Naive thymus-derived CD4-positive, alpha-beta T cell (primary cell): ENCODE measurements around the gene NMS. TPM values are rescaled to one million over a fixed set of nuclear protein-coding genes. Genes with fewer than 3 reads are reported as not detected.

ENCODE experiments used
- ATAC-seq: fragments of 150-1000 bp; cut with Tn5 transposase; 2 replicates; pipeline ENCODE4 v1.10.0; 2021; ENCODE audit warnings: mild to moderate bottlenecking, moderate library complexity
- CTCF ChIA-PET: fragments of 350-600 bp; sonication (Branson Sonifier 250); formaldehyde crosslinking; loops from one replicate; lab custom pipeline; 2021; ENCODE audit warnings: antibody characterized with exemption; lab: Charles Lee
- POLR2A ChIA-PET: fragments of 350-600 bp; sonication (Branson Sonifier 250); formaldehyde crosslinking; loops from one replicate; lab custom pipeline; 2021; ENCODE audit warnings: antibody characterized with exemption, inconsistent platforms; lab: Charles Lee
- DNase-seq, 9 donors: peaks; one replicate each; pipeline versions ENCODE4 v3.0.0 to v3.0.0-alpha.2; 2020 to 2022; ENCODE audit warnings: mixed read lengths in 1 of 9
- H3K27ac ChIP-seq: one replicate; pipeline ENCODE4 v1.7.0; 2013; ENCODE audit warnings: mild to moderate bottlenecking, low read depth, low read length, moderate library complexity
- H3K27me3 ChIP-seq, 2 donors: one replicate each; pipeline ENCODE4 v1.7.0; 2013; ENCODE audit warnings: low read length in 2 of 2, mild to moderate bottlenecking in 2 of 2, moderate library complexity in 2 of 2; ENCODE audit not compliant: control insufficient read depth in 2 of 2, insufficient read depth in 2 of 2
- H3K36me3 ChIP-seq, 3 experiments: 1 replicate in 2 of 3; 2 replicates in 1 of 3; pipeline ENCODE4 v1.7.0; 2013; ENCODE audit warnings: low read length in 3 of 3, mild to moderate bottlenecking in 3 of 3, moderate library complexity in 1 of 3; ENCODE audit not compliant: insufficient read depth in 3 of 3, control insufficient read depth in 2 of 3
- H3K4me1 ChIP-seq, 2 donors: one replicate each; pipeline ENCODE4 v1.7.0; 2013; ENCODE audit warnings: low read length in 2 of 2, mild to moderate bottlenecking in 2 of 2, moderate library complexity in 1 of 2; ENCODE audit not compliant: control insufficient read depth in 2 of 2, insufficient read depth in 2 of 2
- H3K4me3 ChIP-seq: 2 replicates; pipeline ENCODE4 v1.7.0; 2013; ENCODE audit warnings: mild to moderate bottlenecking, low read length
- H3K9me3 ChIP-seq, 3 experiments: 1 replicate in 2 of 3; 2 replicates in 1 of 3; pipeline ENCODE4 v1.7.0; 2013; ENCODE audit warnings: low read length in 3 of 3; ENCODE audit not compliant: control insufficient read depth in 2 of 3
- H3K27ac Mint-ChIP-seq, 9 donors: one replicate each; pipeline ENCODE4 v1.8.0; 2020 to 2022; ENCODE audit warnings: mixed read lengths in 9 of 9, mild to moderate bottlenecking in 8 of 9, moderate library complexity in 5 of 9, inconsistent platforms in 2 of 9
- H3K27me3 Mint-ChIP-seq, 5 donors: one replicate each; pipeline ENCODE4 v1.8.0; 2021 to 2022; ENCODE audit warnings: mixed read lengths in 5 of 5, mild to moderate bottlenecking in 1 of 5
- H3K36me3 Mint-ChIP-seq, 5 donors: one replicate each; pipeline ENCODE4 v1.8.0; 2020 to 2022; ENCODE audit warnings: mixed read lengths in 5 of 5, mild to moderate bottlenecking in 3 of 5, inconsistent platforms in 1 of 5
- H3K4me1 Mint-ChIP-seq, 7 donors: one replicate each; pipeline ENCODE4 v1.8.0; 2020 to 2022; ENCODE audit warnings: mixed read lengths in 7 of 7, mild to moderate bottlenecking in 3 of 7, inconsistent platforms in 1 of 7
- H3K4me3 Mint-ChIP-seq, 10 donors: one replicate each; pipeline ENCODE4 v1.8.0; 2020 to 2022; ENCODE audit warnings: mild to moderate bottlenecking in 10 of 10, mixed read lengths in 10 of 10, moderate library complexity in 6 of 10, inconsistent platforms in 2 of 10
- H3K9me3 Mint-ChIP-seq, 11 donors: one replicate each; pipeline ENCODE4 v1.8.0; 2020 to 2022; ENCODE audit warnings: mixed read lengths in 11 of 11, mild to moderate bottlenecking in 4 of 11, inconsistent platforms in 1 of 11, moderate library complexity in 1 of 11
- intact Hi-C, 2 donors: fragments of 100-400 bp; cut with micrococcal nuclease; formaldehyde crosslinking; loops; one replicate each; pipeline ENCODE4 v1.15.1; 2023
- polyA plus RNA-seq, 2 donors: library from polyadenylated mRNA; unstranded; fragments of 300-500 nt; fragmentation: Illumina TruSeq; gene quantifications; one replicate each; pipeline ENCODE4 v1.2.3, GENCODE V29; 2021
- total RNA-seq, 6 experiments: library from RNA in 5 of 6; stranded (reverse) in 5 of 6; gene quantifications; 1 replicate in 5 of 6; 2 replicates in 1 of 6; pipeline ENCODE4 v1.2.3 and lab custom pipeline; 2021 to 2026

The NMS gene
- total and polyA plus RNA-seq, 7 experiments from 2014 or later: not detected

DNA sequence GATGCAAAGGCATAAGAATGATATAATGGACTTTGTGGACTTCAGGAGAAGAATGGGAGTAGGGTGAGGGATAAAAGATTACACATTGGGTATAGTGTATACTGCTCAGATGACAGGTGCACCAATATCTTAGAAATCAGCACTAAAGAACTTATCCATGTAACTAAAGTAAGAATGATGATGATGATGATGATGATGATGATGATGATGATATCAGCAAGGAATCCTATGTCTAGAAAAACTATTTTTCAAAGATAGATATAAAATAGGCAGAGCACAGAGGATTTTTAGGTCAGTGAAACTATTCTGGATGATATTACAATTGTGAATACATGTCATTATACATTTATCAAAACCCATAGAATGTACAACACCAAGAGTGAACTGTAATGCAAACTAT is 34.3 kb downstream of the NMS start:
- Mint-ChIP-seq H3K27ac (no peak overlapping the region), H3K36me3 (peaks cover 0 to 27% (median 8%) of the 10 kb centered on the region in 5 donors), H3K4me3 (no peak overlapping the region), H3K27me3 (peaks cover 7 to 31% (median 13%) of the 10 kb centered on the region in 5 donors), H3K4me1 (no peaks in the 10 kb centered on the region), H3K9me3 (peaks cover 7 to 68% (median 36%) of the 10 kb centered on the region in 11 donors)
- ATAC-seq: no peak
- ChIA-PET CTCF (no interaction called here), POLR2A (no interaction called here)
- DNase-seq: no peak
- H3K27me3 ChIP-seq: no peaks in the 10 kb centered on the region
- no peaks in the 10 kb centered on the region for H3K4me1 ChIP-seq
- intact Hi-C loops: no loop called here
- no peak overlapping the region for H3K4me3 ChIP-seq
- H3K9me3 ChIP-seq: peaks cover 0 to 3% (median 0%) of the 10 kb centered on the region in 3 experiments
- no peaks in the 10 kb centered on the region for H3K36me3 ChIP-seq
- no peak overlapping the region for H3K27ac ChIP-seq

DNA sequence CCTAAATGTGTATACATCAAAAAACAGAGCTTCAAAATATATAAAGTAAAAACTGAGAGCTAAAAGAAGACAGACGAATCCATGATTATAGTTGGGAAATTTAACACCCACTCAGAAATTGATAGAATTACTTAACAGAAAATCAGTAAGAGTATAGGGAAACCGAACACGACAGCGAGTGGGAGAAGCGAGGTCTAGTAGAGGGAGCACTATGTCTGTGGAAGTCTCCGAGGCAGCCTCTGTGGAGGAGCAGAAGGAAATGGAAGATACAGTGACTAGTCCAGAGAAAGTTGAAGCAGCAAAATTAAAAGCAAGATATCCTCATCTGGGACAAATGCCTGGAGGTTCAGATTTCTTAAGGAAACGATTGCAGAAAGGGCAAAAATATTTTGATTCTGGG is 38.8 kb downstream of the NMS start:
- ATAC-seq (no peak), DNase-seq (no peak)
- H3K4me1 Mint-ChIP-seq: peaks cover 0 to 3% (median 0%) of the 10 kb centered on the region in 7 donors
- Histone ChIP-seq H3K4me3 (no peak overlapping the region), H3K36me3 (no peaks in the 10 kb centered on the region), H3K4me1 (no peaks in the 10 kb centered on the region), H3K27ac (no peak overlapping the region), H3K27me3 (no peaks in the 10 kb centered on the region), H3K9me3 (peaks cover 0 to 3% (median 0%) of the 10 kb centered on the region in 3 experiments)
- H3K9me3 Mint-ChIP-seq: peaks cover 0 to 36% (median 15%) of the 10 kb centered on the region in 11 donors
- CTCF ChIA-PET: no interaction called here
- peaks cover 0 to 10% (median 3%) of the 10 kb centered on the region in 5 donors for H3K36me3 Mint-ChIP-seq
- no peak overlapping the region for H3K4me3 Mint-ChIP-seq
- peak overlapping the region in 1 of 9 donors; percentile 42 for H3K27ac Mint-ChIP-seq
- POLR2A ChIA-PET: no interaction called here
- H3K27me3 Mint-ChIP-seq: peaks cover 3 to 23% (median 8%) of the 10 kb centered on the region in 5 donors
- intact Hi-C loops: no loop called here

- Mint-ChIP-seq H3K4me1 (peaks cover 0 to 3% (median 0%) of the 10 kb centered on the region in 7 donors), H3K9me3 (peaks cover 0 to 6% (median 0%) of the 10 kb centered on the region in 11 donors), H3K4me3 (no peak overlapping the region), H3K27ac (peak overlapping the region in 1 of 9 donors; percentile 77), H3K36me3 (peaks cover 0 to 4% (median 0%) of the 10 kb centered on the region in 5 donors), H3K27me3 (peaks cover 0 to 10% (median 0%) of the 10 kb centered on the region in 5 donors)
- Histone ChIP-seq H3K27ac (no peak overlapping the region), H3K36me3 (no peaks in the 10 kb centered on the region), H3K4me1 (no peaks in the 10 kb centered on the region), H3K9me3 (no peaks in the 10 kb centered on the region), H3K27me3 (no peaks in the 10 kb centered on the region), H3K4me3 (no peak overlapping the region)
- CTCF ChIA-PET: no interaction called here
- peak; percentile 61 for ATAC-seq
- POLR2A ChIA-PET: no interaction called here
- intact Hi-C loops: no loop called here
- DNase-seq: no peak
Observed at GRCh38 chr2:100513650-100514049, 43.4 kb downstream of the NMS start.

- peaks cover 0 to 3% (median 0%) of the 10 kb centered on the region in 7 donors for H3K4me1 Mint-ChIP-seq
- Histone ChIP-seq H3K9me3 (no peaks in the 10 kb centered on the region), H3K4me1 (no peaks in the 10 kb centered on the region), H3K4me3 (no peak overlapping the region), H3K36me3 (no peaks in the 10 kb centered on the region), H3K27me3 (no peaks in the 10 kb centered on the region), H3K27ac (no peak overlapping the region)
- ATAC-seq (no peak), DNase-seq (no peak)
- H3K27me3 Mint-ChIP-seq: peaks cover 0 to 2% (median 0%) of the 10 kb centered on the region in 5 donors
- CTCF ChIA-PET: interaction anchor here (0.7 kb wide), 1 partner anchor 27 kb away, joined by 4 read pairs; no protein-coding TSS in a partner anchor
- POLR2A ChIA-PET: no interaction called here
- no peaks in the 10 kb centered on the region for H3K9me3 Mint-ChIP-seq
- intact Hi-C loops: no loop called here
- no peak overlapping the region for H3K27ac Mint-ChIP-seq
- H3K4me3 Mint-ChIP-seq: no peak overlapping the region
- H3K36me3 Mint-ChIP-seq: peaks cover 0 to 8% (median 0%) of the 10 kb centered on the region in 5 donors
Observed at GRCh38 chr2:100517556-100517955, 47.3 kb downstream of the NMS start.

GRCh38 chr2:100518801-100519200 is 48.5 kb downstream of the NMS start:
- no peak overlapping the region for H3K4me3 Mint-ChIP-seq
- DNase-seq: no peak
- H3K4me1 Mint-ChIP-seq: peaks cover 0 to 1% (median 0%) of the 10 kb centered on the region in 7 donors
- ChIA-PET POLR2A (interaction anchor here (1.1 kb wide), 1 partner anchor 44 kb away, joined by 4 read pairs; the partner anchor contains the start of gene PDCL3), CTCF (no interaction called here)
- H3K27me3 Mint-ChIP-seq: peaks cover 0 to 2% (median 0%) of the 10 kb centered on the region in 5 donors
- ATAC-seq: no peak
- Histone ChIP-seq H3K27ac (no peak overlapping the region), H3K27me3 (no peaks in the 10 kb centered on the region), H3K9me3 (no peaks in the 10 kb centered on the region), H3K36me3 (no peaks in the 10 kb centered on the region), H3K4me1 (no peaks in the 10 kb centered on the region), H3K4me3 (no peak overlapping the region)
- peaks cover 0 to 8% (median 0%) of the 10 kb centered on the region in 5 donors for H3K36me3 Mint-ChIP-seq
- peaks cover 0 to 5% (median 0%) of the 10 kb centered on the region in 11 donors for H3K9me3 Mint-ChIP-seq
- no peak overlapping the region for H3K27ac Mint-ChIP-seq
- intact Hi-C loops: no loop called here

DNA sequence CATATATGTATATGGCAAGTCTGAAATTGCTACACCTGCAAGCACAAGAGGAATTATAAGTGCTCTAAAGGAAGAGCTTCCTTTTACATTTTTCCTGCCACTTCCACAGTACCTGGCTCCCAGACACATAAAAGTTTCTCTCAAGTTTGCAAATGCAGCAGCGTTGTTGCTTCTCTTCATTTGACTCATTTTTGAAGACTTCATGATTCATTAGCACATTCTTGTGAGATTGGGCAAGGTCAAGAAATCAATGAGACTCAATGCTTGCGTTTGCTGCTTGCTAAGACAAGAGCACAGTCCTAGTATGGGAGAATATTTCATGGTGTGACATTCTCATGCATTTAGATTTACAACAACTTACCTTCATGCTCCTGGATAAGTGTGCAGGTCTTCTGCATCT is 49.9 kb downstream of the NMS start:
- CTCF ChIA-PET: no interaction called here
- Histone ChIP-seq H3K36me3 (no peaks in the 10 kb centered on the region), H3K4me1 (no peaks in the 10 kb centered on the region), H3K9me3 (no peaks in the 10 kb centered on the region), H3K27me3 (no peaks in the 10 kb centered on the region), H3K27ac (no peak overlapping the region), H3K4me3 (no peak overlapping the region)
- no peak for ATAC-seq
- no peak for DNase-seq
- POLR2A ChIA-PET: interaction anchor here (0.6 kb wide), 1 partner anchor 30 kb away, joined by 4 read pairs; no protein-coding TSS in a partner anchor
- Mint-ChIP-seq H3K4me3 (no peak overlapping the region), H3K4me1 (peaks cover 0 to 2% (median 0%) of the 10 kb centered on the region in 7 donors), H3K27ac (no peak overlapping the region), H3K36me3 (peaks cover 0 to 8% (median 0%) of the 10 kb centered on the region in 5 donors), H3K9me3 (peaks cover 0 to 5% (median 0%) of the 10 kb centered on the region in 11 donors), H3K27me3 (peaks cover 0 to 2% (median 0%) of the 10 kb centered on the region in 5 donors)
- intact Hi-C loops: no loop called here

DNA sequence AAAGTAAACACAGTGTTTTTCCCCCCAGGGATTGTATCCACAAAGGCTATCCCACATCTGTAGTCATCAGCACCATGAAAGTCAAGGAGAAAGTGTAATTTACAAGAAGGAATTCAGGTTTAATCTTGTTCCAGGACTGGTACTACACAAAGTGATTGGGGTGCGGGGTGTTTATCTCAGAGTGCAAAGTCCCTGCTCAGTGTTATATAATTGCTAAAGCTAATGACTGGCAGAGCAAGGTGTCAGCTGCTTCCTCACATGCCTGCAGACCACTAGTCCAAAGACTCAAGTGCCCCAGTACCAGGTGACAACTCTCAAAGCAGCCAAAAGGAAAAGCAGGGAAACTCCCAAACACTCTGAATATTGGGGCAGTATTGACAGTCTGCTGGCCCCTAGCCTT is 52.1 kb downstream of the NMS start:
- no peak overlapping the region for H3K4me3 ChIP-seq
- intact Hi-C loops: no loop called here
- CTCF ChIA-PET: no interaction called here
- ATAC-seq (no peak), DNase-seq (no peak)
- Mint-ChIP-seq H3K27me3 (peaks cover 0 to 2% (median 0%) of the 10 kb centered on the region in 5 donors), H3K4me3 (no peak overlapping the region), H3K27ac (no peak overlapping the region), H3K36me3 (peaks cover 0 to 8% (median 0%) of the 10 kb centered on the region in 5 donors), H3K4me1 (peaks cover 0 to 2% (median 0%) of the 10 kb centered on the region in 7 donors), H3K9me3 (peaks cover 0 to 5% (median 0%) of the 10 kb centered on the region in 11 donors)
- no peaks in the 10 kb centered on the region for H3K4me1 ChIP-seq
- no peaks in the 10 kb centered on the region for H3K27me3 ChIP-seq
- H3K27ac ChIP-seq: no peak overlapping the region
- no peaks in the 10 kb centered on the region for H3K9me3 ChIP-seq
- POLR2A ChIA-PET: interaction anchor here (0.6 kb wide), 1 partner anchor 41 kb away, joined by 3 read pairs; the partner anchor contains the start of gene PDCL3
- no peaks in the 10 kb centered on the region for H3K36me3 ChIP-seq
